Stimulated activated CD8-positive, alpha-beta memory T cell treated with anti-CD3 and anti-CD28 coated beads, Interleukin-2, amount 100 ng/mL, for 1 hour (primary cell): ENCODE data around the gene OTOP1.
"Not testable (repeated sequence)": the region's sequence is repeated elsewhere in the genome, so short reads cannot be mapped to it uniquely, and the experiment has no call there.

ENCODE experiments used
- DNase-seq, 2 donors: peaks; one replicate each; pipeline ENCODE4 v3.0.0-alpha.2; 2020; ENCODE audit warnings: low read depth in 2 of 2

Gene OTOP1

GRCh38 chr4:4233610-4234009 lies 6.9 kb upstream of the OTOP1 start:
- no peak for DNase-seq

GRCh38 chr4:4228356-4228668 lies 1.6 kb upstream of the OTOP1 start:
- DNase-seq: no peak

- DNase-seq: no peak
Observed at GRCh38 chr4:4227510-4228355, 1.0 kb upstream of the OTOP1 start.

GRCh38 chr4:4225915-4226605 lies 669 bp downstream of the OTOP1 start:
- no peak for DNase-seq

- no peak for DNase-seq
Observed at GRCh38 chr4:4217113-4217512, 9.6 kb downstream of the OTOP1 start.

- no peak for DNase-seq
Observed at GRCh38 chr4:4216648-4217047, 10.1 kb downstream of the OTOP1 start.

GRCh38 chr4:4213674-4214073 lies 13.1 kb downstream of the OTOP1 start:
- not testable (repeated sequence) for DNase-seq

- DNase-seq: no peak
Observed at GRCh38 chr4:4206204-4206603, 20.5 kb downstream of the OTOP1 start.

GRCh38 chr4:4204401-4204745 lies 22.4 kb downstream of the OTOP1 start:
- DNase-seq: no peak

- no peak for DNase-seq
Observed at GRCh38 chr4:4203688-4204400, 22.9 kb downstream of the OTOP1 start.

- DNase-seq: no peak
Observed at GRCh38 chr4:4202510-4202909, 24.2 kb downstream of the OTOP1 start.

- DNase-seq: no peak
Observed at GRCh38 chr4:4200624-4201023, 26.1 kb downstream of the OTOP1 start.

- DNase-seq: no peak
Observed at GRCh38 chr4:4195354-4195753, 31.4 kb downstream of the OTOP1 start.

- not testable (repeated sequence) for DNase-seq
Observed at GRCh38 chr4:4188557-4188956, 38.2 kb downstream of the OTOP1 start.

- no peak for DNase-seq
Observed at GRCh38 chr4:4185528-4185927, 41.2 kb downstream of the OTOP1 start.

- DNase-seq: no peak
Observed at GRCh38 chr4:4182835-4183568, 43.7 kb downstream of the OTOP1 start.

GRCh38 chr4:4170596-4171150 lies 56.1 kb downstream of the OTOP1 start:
- no peak for DNase-seq

GRCh38 chr4:4167981-4168780 lies 58.5 kb downstream of the OTOP1 start:
- DNase-seq: not testable (repeated sequence)

GRCh38 chr4:4166986-4167385 lies 59.7 kb downstream of the OTOP1 start:
- DNase-seq: not testable (repeated sequence)

GRCh38 chr4:4165701-4166392 lies 60.9 kb downstream of the OTOP1 start:
- DNase-seq: not testable (repeated sequence)
